IPS-NIHi7 (cell line): ENCODE measurements around the gene CD164.

Experiments
- DNase-seq: peaks from one replicate; pipeline ENCODE4 v3.0.0; 2012; ENCODE audit warnings: mixed read lengths; ENCODE audit errors: extremely low spot score

CD164 gene

DNA sequence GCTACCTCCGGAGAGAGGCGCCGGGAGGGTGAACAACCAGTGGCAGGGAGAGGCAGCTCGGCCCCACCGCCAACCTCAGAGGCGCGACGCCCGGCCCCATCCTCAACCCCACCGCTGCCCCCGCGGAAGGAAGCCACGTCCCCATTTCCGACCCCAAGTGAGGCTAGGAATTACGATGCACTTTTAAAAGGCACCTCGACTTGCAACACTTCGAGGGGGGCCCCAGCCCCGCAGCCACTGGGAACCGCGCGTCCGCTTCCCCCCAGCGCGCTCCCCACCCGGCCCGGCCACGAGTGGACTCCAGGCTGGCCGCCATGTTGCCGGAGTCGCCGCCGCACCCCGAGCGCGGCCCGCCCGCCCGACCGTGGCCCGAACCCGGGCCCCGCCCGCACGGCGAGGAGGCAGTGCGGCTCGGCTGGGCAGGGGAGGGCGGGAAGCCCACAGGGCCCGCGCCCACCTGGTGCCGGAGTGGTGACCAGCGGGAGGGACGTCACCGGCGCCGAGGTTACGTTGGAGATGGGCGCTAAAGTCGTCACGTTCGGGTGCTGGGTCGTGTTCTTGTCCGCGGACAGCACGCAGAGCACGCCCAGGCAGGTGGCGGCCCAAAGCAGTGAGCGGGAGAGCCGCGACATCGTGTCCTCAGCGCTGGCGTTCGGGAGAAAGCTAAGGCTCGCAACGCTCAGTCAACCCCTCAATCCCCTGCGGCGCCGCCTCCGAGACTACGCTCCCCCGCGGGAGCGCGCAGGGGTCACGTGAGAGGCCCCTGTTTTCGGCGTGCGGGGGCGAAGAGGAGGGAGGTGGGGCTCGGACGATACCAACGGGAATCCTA, at the start of gene CD164:
CD164 (minus strand) TSS at position 721 of the 829 bp plus-strand sequence; CDS start at position 632, 89 bp downstream.
- peak; percentile 96 for DNase-seq

DNA sequence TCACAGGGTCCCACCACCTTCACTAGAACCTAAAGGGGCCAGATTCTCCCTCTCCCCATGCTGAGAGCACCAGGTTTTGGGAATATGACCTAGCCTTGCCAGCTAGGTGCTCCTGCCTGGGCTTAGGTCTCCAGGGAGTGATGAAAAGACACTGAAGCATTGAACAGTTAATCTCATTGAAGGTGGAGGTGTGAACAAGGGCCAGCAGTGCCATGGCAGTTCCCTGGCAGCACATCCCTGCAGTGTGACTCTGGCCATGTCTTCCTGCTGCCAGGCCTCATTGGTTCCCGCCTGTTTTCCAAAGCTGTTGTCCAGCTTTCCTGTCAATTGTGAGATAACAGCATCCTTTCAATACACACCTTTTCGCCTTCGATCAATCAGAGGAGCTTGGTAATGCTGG, 47.2 kb upstream of the CD164 start:
- DNase-seq, result no peak

DNA sequence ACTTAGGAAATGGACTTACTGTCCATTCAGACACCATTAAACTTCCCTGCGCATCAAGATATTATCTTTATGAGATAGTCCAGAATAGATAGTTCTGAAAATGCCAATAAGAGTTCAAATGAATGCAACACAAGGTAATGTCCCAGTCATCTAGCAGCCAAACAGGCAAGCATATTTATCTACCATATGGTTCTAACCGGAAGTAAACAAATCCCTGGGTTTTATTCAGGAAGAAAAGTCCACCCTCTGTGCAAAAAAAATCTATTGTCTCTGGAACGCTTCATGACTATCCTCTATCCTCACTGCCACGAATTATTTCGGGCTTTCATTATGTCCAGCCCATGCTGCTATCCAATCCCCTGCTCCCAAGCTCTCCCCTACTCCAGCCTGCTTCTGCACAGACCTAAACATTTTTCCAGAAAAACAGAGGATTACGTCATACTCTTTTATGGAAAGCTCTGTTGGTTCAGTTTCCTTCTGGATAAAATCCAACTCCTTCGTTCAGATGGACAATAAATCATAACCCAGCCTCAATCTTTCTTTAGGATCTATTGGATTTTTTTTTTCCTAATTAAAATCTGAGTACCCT, 46.7 kb upstream of the CD164 start:
- DNase-seq, result no peak

DNA sequence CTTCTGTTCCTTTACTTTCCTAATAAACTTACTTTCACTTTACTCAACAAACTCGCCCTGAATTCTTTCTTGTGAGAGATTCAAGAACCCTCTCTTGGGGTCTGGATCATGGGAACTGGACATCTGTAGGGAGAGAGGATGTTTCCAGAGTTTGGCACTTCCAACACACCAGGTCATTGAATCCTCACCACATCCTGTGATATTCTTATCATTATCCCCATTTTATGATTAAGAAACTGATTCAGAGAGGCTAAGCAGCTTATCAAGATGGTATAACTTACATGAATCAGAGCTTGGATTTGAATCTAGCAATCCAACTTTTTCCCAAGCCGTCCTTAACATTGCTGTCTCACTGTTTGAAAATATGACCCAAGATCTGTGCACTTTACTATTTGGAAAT, 42.7 kb upstream of the CD164 start:
- no peak for DNase-seq

DNA sequence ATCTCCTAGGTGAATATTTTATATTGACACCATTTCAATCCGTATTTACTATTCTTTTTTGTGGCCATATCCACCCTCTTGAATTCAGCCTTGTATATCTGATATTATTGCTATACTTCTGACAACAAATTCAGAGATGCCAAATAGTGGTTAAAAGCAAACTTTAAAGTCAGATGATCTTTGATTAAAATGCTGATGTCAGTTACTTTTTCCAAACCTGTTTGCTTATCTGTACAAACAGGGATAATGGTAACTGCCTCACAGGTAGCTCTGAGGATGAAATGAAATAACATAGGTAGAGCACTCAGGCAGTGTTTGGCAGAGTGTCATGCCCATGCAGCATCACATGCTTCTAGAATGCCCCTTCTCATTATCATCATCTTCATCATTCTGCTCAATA, 38.9 kb upstream of the CD164 start:
- DNase-seq, result no peak

DNA sequence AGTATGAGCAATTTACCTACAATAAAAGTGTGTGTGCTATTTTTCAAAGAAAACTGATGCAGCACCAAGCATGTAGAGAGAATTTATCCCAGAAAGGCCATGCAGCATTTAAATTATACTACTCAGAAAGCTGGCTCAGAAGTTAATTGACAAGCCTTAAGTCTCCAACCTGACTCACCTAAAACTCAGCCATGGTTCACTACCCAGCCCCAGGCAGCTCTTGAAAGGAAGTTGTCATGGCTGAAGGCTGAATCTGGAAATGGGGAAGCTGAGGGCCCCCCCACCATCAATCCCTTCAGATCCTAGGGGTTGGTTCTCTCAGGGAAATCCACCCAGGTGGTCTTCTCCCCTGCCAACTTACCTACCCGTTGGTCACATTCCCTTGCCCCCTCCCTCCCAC, 38.5 kb upstream of the CD164 start:
- no peak for DNase-seq

DNA sequence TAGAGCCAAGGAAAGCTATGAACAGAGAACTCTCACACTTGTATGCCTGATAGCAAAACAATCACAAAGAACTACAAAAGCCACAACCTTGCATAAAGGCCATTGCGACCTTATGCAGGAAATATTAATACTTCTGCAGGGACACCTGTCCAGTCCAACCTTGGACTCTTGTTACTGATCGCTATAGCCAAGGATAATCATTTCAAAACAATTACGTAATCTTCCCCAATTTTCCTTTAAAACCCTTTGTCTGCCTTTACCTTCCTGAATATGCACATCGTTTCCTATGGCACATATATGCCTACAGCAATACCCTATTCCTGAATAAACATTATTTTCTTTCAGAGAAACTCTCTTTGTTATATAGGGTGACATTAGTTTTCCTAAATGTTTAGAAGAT, 35.4 kb upstream of the CD164 start:
- no peak for DNase-seq

DNA sequence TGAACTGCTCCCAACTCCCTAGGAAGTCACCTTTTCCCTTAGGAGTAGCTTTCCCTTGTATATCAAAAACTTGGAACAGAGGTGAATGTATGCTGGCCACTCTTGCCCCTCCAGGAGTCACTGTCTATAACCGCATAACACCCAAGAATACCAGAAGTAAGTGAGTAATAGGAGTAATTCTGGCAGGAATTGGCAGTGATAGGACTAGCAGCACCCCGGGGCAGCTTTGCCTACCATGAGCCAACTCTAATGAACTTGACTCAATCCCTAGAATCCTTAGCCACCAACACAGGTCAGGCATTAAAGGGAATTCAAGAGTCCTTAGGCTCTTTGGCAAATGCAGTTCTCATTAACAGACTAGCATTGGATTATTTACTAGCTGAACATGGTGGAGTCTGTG, 28.8 kb upstream of the CD164 start:
- no peak for DNase-seq

DNA sequence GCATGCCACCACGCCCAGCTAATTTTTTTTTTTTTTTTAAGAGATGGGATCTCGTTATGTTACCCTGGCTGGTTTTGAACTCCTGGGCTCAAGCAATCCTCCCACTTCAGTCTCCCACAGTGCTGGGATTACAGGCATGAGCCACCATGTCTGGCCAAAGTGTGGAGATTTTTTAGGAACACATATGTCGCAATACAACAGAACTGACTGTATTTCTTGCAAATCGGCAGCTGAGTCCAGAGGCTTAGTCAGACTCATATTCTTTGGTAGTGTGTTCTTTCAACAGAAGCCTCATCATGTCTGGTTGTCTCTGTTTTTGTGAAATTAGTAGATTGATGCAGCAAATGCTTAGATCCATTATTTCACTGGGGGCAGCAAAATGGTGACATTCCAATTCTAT, 23.9 kb upstream of the CD164 start:
- DNase-seq, result no peak

DNA sequence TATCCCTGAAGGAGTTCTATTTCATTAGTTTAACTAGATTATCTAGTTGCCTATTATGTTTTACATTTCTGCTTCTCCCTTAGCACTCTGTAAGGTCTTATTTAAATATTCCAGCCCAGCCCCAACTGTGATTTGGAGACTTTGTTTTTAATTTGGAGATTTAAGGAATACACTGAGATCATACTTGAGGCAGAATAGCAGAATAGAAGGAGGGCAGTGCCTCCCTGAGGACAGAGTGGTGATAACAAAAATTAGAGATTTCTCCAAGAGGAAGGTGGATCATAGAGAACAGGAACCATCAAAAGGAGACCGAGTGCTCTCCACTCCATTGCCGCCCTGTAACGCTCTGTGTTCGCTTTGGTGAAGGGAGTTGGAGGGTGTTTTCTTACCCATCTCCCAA, 14.8 kb upstream of the CD164 start:
- DNase-seq, result peak; percentile 29

DNA sequence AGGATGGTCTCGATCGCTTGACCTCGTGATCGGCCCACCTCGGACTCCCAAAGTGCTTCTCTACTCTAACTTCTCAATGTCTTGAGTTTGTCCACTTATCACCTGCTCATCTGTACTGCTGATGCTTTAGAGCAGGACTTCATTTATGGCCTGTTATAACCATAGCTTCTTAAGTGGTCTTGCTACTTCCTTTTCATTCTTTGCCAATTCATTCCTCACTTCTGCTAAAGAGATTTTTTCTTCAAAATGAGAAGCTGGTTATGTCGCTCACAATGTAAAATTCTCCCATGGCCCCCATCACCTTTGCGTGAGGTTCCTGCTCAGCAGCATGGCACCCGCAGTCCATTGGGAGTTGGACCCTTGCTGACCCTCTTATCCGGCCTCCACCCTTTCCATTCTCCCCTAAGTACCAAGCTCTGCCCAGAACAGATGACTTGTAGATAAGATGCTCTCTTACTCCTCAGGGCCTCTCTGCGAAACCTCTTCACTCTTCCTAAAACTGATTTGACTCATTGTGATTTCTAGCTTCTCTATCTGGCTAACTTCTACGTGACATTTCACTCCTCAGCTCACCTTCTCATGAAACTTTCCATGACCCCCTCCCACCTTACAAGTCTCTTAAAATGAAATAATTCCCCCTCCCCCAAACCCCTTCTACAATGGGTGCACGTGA, 13.9 kb upstream of the CD164 start:
- no peak for DNase-seq

DNA sequence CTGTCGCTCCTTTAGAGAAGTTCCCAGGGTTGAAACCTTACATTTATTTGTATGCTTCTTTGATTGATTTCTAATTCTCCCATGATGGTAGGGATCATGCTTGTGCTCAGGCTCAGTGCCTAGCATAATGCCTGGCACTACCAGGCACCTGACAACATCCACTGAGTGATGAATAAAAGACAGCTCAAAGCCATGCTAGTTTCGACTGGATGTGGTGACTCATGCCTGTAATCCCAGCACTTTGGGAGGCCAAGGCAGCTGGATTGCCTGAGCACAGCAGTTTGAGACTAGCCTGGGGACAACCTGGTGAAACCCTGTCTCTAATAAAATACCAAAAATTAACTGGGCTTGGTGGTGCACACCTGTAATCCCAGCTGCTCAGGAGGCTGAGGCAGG, 11.6 kb upstream of the CD164 start:
- no peak for DNase-seq

DNA sequence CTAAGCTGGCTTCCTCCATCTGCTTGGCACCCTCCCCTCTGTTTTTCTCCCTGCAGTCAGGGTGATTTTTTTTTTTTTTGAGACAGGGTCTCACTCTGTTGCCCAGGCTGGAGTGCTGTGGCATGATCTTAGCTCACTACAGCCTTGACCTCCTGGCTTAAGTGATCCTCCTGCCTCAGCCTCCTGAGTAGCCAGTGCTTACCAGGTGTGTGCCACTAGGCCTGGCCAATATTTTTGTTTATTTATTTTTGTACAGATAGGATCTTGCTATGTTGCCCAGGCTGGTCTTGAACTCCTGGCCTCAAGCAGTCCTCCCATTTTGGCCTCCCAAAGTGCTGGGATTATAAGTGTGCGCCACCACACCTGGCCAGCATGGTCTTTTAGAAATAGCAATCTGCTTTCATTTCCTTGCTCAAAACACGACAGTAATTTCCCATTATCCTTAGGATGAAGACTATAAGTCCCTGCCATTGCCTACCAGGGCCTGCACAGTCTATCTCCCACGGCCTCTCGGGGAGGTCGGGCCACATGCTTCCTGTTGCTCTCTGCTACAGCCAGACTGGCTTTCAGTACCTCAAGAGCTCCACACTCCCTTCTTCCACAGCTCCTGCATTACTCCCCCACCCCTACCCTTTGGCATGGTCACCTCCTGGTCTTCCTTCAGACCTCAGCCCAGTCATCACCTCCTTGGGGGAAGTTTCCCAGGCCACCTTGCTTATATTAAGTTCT, 11.1 kb upstream of the CD164 start:
- DNase-seq, result no peak

DNA sequence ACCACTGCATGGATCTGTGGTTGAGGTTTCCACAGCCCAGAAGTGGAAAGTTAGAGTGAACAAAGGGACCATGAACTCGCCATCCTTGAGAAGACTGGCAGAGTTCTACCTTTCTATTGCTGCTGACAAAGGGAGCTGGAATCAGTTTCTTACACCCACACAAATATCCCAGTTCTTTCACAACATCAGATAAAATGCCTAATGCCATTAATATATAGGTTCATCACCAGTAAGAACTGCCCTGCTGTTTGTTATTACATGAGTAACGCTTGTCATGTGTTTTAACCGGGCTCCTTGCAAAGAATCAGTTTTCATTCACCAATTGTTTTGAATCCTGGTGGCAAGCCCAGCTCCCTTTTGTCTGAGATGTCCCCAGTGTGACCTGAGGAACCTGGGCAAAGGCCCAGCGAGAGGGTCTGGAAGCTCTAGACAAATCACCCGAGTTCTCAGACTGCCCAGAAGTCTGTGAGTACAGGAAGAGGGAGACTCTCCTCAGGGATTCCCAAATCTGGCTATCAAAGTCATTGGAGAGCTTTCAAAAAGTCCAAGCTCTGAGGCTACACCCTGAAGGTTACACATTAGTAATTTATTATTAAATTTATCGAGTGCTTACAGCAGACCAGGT, 7.5 kb upstream of the CD164 start:
- DNase-seq, result no peak

DNA sequence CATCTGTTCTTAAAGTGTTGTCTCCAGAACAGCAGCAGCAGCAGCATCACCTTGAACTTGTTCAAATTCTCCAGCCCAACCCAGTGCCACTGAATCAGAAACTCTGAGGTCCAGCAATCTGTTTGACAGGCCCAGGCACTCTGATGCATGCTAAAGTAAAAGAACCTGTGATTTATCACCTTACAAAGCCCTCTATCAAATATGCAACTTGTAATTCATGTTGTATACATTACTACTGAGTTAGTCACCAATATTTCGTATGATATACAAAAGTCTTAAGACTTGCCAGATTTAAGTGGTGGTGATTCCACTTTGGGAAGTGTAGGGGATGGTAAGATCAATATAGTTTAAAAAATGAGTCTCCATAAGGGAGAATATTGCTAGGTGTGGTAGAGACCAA, 6.0 kb upstream of the CD164 start:
- no peak for DNase-seq

DNA sequence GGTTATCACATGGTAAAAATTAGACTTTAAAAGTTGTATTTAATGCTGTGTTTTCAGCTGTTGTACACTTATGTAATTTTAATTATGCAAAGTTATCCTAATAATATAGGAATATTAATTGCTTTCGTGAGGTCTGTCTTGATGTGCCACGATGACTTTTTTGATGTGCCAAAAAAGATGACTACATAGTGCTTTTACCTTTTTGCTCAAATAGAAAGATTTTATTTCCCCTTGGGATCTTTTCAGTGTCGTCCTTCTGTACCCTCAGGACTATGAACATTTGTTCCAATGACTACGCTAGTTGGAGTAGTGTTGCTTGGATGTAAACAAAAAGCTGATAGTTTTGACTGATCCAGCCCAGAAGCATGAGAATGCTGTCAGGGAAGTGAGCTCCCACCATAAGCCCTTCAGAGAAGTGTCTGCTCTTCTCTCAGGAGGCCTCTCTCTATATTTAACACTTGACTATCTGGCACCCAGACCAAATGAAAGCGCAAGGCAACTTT, 1.2 kb upstream of the CD164 start:
- DNase-seq, result no peak

DNA sequence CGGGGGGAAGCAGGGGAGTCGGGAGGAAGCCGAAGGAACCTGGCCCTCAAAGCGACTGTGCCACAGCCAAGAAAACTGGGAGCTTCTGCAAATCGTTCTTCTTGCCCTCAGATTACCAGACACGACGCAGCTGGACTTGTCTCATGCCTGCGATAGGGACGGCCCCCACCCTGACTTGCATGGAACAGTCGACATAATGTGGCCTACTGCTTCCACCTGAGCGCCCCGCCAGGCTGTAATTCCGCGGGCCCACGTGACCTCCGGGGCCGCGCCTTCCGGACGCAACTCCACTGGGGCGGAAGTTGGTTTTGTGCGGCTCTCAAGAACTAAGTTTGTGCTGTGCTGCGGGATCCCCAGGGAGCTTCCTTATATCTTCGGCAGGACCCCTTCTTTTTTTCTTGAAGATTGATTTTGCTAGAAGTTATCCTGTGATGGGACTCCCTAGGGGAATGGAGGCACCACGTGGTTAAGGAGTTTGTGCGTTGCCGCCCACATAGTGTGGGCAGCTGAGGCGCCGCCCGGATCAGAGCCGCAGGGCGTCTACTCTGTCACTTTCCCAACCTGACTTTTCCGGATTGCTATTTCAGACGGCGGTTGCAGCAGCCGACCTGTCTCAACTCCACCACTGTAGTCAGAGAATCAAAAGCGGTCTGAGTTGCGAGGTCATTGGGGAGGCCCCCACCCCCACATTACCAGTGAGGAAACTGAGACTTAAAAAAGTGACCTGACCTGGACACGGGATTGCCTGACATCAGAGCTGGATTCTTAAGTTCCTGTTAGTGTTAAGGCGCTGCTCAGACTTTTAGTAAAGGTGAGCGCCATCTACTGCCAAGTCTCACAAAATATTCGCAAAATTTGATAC, 540 bp upstream of the CD164 start:
- peak; percentile 92 for DNase-seq

DNA sequence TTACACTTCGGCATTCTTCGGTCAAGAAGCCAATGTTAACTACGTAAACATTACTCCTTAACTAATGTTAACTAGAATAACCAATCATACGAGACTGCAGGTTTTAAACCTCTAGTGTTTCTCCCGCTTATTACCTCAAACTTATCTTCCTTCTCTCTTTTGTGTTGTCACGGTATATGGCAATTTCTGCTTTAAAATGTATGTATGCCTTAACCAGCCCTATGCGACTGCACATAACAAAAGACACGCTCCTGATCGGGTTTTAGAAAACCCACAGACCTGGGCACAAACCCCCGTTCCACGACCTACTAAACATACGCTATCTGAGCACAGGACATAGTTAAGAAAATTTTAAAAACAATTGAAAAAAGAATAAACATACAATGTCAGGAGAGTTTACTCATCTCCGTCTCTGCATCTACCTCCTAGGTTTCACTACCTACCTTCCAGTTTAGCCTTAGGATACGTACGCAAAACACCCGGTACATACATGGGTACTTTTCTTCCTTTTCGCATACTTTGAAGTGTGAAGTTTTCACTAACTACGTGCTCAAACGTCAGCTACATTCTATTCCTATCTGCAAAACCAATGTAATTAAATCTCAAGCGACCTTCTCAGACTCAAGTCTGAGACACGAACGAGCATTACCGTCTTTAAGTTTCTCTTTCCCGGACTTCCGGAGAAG, 1.1 kb downstream of the CD164 start:
- no peak for DNase-seq

DNA sequence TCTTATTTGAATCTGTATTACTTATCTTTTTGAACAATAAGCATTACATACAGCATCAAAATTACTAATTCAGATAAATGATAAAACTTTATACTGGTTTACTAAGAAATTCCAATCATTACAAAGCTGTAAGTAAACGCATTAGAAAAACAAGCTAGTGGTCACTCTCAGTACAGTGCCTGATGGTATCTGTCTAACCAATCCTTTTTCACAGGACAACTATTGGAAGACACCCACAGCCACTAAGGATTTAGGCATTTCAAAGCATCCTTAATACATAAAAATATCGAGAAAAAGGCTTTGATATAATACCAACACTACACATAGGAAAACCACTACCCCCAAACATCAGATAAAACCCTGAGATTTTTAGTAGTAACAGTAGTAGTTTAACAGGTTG, 2.6 kb downstream of the CD164 start:
- no peak for DNase-seq

DNA sequence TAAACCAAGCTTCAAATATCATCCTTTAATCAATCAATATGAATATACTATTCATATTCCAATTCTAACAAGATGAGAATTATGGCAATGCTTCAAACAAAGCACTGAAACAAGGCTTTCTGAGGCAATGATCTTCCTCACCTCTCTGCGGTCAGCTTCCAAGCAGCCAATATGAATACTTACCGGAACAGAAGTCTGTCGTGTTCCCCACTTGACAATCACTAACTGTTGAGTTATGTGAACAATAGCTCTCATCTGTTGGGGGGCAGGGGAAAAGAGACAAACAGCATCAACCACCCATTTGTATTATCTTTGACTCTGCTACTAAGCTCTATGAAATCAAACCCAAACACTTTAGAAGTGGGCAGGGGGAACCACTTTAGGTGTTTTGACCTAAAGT, 4.5 kb downstream of the CD164 start:
- no peak for DNase-seq
